HG02852 (cell line): ENCODE measurements around the gene C17orf113.
"Not testable (repeated sequence)": the region's sequence is repeated elsewhere in the genome, so short reads cannot be mapped to it uniquely, and the experiment has no call there.

ENCODE experiments used
- ATAC-seq: cut with Tn5 transposase; IDR thresholded peaks from one replicate; pipeline ENCODE4 v1.9.1; 2021; ENCODE audit warnings: mild to moderate bottlenecking, moderate library complexity; ENCODE audit not compliant: unreplicated experiment

C17orf113 gene

DNA sequence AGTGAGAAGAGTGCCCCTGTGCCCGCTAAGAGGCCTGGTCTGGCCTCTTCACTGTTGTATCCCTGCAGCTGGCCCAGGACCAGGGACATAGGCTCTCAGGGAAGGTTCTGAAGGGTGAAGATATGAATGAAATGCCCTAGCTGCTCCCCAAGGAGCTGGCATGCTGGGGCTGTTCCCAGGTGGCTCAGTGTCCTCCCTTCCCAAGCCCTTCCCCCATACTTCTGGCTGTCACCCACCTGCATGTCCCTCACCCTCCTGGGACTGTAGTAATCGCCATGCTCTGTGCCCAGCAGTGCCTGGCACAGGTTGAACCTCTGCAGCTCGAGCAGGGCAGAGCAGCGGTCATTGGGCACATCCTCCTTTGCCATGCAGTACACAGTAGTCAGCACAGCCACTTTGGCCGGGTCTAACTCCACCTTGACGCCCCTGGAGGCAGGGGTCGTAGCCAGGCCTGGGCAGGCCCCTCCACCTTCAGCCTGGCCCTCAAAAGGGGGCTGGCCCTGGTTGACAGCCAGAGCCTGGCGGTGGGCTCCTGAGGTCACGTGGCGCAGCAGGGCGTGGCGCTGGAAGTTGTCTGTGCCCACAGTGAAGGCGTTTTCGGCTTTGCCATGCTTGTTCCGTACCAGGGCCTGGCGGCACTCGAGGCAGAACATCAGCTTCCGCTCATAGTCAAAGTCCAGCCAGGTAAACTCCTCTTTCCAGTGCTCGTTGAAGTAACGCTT lies 7.6 kb downstream of the C17orf113 start:
- ATAC-seq, result no peak

DNA sequence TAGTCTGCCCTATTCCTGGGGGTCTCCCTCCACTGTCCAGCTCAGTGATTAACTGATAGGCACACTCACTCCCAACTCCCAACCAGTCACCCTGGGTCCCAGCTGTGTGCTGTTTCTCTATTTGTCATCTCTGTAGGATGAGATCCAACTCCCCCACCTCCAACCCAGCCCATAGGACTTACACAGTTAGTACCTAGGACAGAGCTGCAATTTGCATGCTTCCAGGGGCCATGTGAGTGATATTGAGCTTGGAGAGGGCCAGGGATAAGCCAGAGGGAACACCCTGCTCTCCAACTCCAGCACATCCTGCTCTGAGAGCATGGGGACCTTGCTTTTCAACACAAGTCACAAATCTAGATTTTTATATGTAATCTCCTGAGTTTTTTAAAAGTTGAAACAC lies 8.8 kb downstream of the C17orf113 start:
- ATAC-seq, result no peak

DNA sequence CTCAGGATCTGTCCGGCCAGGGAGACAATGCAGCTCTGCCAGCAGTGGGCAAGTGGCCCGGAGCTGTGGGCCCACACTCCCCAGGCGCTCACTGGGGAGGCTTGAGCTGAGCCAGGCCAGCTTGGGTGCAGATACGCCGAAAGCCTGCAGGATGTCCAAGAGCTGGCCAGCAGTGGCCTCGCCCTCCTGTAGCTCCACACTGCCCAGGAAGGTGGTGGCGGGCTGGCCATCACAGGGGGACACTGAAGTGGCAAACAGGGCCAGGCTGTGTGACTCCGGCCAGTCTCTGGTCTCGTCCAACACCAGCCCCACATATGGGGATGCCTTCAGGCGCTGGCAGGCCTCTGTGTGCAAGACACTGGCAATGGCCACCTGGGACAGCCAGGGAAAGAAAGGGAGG lies 9.6 kb downstream of the C17orf113 start:
- no peak for ATAC-seq

DNA sequence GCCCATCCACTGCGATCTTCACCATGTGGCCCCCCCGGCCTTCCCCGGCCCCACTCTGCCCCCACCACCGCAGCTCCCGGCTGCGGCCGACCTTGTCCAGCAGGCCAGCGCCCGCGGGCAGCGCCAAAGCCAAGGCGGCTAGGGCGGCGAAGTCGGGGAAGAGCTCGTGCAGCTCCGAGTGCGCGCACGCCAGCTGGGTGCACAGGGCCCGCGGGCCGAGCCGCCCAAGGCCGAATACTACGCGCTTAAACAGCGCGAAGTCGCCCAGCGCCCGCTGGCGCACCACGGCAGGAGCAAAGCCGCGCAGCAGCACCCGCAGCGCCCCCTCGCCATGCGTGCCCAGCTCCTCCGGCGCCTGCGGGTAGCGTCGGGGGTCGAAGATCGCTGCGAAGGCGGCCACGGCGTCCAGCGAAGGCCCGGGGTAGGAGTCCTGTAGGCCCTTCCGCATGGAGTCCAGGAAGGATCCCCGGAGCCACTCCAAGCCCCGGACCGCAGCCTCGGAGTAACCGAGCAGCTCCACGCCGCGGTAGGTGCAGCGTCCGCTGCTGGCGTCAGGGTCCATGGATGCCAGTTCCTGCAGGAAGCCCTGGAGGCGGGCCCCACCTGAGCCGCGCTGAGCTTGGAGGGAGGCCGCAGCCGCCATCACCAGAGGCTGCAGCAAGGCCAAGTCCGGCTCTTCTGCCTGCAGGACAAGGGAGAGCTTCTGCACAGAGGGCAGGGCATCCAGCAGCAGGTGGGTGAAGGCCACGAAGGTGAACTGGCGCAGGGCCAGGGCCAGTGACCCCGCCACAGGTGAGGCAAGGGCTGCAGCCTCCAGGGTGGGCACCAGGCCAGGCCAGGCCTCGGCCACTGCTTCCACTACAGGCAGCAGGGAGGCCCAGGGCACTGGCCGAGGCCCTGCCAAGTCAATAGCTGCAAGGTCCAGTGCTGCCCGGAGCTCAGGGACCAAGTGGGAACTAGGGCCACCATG lies 10.3 kb downstream of the C17orf113 start:
- no peak for ATAC-seq

DNA sequence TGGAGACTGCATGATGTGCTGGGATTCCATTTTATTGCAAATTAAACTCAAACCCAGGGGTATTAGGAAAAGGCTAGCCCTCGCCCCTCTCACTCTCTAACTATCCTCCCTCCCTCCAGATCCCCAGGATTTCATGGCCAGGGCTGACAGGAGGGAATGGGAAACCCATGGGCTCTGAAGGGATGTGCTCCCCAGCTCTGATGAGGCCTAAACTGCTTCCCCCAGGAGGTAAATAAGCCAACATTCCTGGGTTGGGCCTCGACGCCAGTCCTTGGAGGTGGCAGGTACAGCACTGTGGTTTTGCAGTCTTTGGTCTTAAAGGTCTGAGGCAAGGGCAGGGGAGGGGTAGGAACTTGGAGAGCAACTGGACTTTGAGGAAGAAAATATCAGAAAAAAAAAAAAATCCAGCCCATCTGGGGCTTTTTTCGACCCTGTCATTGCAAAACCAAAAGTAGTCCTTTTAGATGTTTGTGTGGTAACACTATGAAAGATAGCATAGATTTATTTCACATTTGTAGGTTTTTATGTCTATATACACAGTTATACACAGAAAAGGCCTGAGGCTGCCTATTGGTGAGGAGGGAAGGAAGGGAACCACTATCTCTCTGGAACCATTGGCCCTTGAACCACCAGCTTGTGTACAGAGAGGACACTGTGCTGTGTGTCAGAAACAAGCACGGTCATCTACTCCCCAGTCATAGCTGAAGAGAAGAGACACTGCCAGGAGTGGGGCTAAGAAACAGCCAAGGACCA lies 12.0 kb downstream of the C17orf113 start:
- ATAC-seq, result no peak

DNA sequence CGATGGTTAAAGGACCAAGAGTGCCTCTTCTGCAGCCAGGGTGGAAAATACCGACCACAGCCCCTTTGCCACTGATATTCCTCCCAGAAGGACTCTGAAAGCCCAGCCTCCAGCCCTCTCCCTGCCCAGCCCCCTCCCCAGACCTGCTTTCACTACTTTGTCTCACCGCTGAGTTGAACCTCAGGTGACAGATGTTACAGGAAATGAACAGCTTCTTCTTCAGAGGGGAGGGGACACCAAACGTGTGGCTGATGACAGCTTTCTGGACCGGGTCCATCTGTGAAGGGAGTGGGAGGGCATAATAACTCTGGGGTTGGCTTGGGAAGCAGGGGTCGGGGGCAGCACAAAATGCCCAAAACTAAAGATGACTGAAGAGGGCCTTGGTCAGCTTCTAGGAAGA lies 16.3 kb downstream of the C17orf113 start:
- no peak for ATAC-seq

DNA sequence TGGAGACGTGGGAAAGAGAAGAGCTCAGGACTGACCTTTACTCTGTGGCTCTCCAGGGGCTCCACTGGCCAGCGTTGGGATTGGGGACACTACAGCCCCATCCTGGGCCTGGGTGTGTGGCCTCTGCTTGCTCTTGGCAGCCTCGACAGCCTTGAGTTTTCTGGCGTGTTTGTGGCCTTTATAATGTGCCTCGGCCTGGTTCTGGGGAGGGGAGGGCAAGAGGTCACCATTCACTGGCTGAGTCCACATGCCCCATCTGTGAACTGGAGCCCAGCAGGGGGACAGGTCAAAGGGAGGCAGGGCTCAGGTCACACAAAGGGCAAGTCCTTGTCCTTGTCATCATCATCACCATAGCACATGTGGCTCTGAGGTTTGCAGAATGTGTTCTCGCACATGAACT lies 18.8 kb downstream of the C17orf113 start:
- ATAC-seq, result no peak

DNA sequence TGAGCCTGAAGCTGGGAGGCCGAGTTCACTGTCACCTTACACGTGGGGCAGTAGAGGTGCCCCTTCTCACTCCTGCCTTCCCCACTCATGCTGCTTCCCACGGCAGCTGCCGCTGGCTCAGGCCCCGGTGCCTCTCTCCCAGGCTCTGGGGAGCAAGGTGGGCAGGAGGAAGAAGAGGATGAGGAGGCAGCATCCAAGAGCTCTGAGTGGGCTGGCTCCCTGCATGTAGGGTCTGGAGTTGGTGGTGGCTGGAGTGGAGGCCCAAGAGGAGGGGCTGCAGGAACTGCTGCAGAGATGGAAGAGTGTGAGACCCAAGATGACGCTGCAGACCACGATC lies 21.6 kb downstream of the C17orf113 start:
- no peak for ATAC-seq

DNA sequence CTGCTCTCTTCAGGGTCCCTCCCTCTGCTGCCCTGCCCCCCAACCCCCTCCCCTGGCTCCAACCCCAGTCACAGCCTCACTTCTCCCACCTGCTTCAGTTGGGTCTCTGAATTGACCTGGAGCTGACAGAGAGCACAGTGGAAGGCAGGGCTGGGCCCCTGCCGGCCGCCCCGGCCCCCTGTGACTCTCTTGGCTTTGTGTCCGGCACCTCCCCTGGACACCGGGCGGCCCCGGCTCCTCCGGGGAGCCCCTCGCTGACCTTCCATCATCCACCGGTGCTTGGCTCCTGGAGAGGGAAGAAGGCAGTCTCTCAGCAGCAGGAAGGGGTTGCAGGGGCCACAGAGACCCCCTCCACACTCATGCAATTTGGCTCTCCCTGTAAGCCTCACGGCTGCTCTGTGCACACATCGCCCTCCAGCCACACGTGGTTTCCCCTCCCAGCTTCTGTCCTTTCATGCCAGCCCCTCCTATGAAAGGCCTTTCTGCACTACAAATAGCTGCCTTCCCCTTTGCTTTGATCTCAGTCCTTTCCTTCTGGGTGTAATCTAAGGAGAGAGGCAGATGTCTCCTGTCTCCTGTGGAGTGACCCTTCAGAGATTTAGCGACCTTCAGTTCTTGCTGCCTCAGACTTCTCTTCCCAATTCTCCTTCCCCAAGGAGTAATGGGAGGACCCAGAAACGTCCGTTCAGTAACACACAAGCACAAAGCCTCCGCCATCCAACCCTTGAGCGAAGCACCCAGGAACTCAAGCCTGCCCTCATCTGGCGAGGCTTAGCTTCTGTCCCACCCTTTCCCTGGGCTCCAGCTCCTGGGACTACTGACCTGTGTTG lies 22.2 kb downstream of the C17orf113 start:
- no peak for ATAC-seq

DNA sequence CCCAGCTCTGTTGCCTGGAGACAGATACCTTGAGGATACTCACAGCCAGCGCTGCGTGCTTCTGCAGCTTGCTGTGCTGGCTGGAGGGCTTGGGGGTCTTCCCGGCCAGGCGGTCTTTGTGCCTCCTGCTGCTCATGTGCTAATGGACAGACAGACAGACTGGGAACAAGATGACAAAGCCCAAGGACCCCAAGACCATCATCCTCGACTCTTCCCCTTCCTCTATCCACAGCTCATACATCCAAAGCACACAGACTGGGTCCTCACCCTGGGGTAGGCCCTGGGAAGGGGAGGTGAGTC lies 22.9 kb downstream of the C17orf113 start:
- no peak for ATAC-seq

DNA sequence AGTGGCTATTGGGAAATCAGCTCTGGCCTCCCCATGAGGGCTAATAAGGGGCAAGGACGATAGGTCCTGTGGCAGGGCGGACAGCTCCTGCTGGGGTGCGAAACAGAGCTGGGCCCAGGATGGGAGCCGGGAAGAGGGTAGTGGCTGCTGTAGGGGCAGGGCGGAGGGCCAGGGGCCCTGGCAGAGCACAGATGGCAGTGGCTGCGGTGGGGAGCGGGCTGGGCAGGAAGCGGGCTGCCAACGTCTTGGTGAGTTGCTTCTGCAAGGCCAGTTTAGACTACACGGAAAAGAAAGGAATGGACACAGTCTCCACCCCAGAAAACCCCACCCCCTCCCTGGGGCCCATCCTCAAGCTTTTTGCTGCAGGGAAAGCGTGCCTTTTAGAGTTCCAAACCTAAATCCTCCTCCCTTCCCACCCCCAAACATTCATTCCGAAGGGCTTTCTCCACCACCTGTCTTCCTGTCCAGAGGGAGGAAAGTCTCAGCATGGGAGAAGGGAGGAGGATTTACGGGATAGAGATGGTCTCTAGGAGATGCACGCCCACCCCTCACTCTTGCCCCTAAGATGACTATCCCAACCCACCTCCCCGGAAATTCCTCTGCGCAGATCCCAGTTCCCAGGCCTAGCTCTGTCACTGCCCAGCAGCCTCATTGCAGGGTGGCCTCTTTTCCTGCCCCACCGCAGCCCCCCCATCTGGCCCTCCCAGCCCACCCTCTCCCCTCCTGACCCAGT lies 23.4 kb downstream of the C17orf113 start:
- ATAC-seq, result no peak

DNA sequence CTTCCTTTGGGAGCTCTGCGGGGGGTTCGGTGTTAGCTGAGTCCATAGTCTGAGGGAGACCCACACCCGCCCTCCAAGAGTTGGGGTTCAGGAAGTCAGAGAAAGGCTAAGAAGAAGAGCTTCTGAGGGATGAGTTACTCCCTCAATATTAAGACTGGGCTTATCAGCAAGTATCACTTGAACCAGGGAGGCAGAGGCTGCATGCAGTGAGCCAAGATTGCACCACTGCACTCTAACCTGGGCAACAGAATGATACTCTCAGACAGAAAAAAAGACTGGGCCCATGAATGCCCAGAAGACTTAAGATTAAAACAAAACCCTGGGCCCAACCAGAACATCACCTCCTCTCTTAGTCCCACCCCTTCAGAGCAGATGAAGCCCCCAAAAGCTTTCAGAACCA lies 24.5 kb downstream of the C17orf113 start:
- no peak for ATAC-seq

DNA sequence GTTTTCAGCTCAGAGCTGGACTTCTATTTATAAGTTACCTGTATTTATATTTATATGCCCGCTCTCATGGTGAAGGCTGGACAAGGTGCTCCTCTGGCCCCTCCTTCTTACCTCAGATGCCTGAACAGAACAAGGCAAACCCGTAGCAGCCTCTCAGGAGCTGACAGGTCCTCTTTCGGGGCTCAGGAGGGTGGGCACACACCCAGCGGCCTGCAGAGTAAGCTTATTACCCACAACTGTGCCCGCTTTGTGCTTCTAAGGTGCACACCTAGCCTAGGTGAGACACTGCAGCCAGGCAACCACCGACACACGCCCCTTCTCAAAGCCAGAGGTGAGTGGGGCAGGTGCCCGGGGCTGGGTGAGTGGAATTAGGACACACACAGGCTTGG lies 25.2 kb downstream of the C17orf113 start:
- ATAC-seq, result no peak

DNA sequence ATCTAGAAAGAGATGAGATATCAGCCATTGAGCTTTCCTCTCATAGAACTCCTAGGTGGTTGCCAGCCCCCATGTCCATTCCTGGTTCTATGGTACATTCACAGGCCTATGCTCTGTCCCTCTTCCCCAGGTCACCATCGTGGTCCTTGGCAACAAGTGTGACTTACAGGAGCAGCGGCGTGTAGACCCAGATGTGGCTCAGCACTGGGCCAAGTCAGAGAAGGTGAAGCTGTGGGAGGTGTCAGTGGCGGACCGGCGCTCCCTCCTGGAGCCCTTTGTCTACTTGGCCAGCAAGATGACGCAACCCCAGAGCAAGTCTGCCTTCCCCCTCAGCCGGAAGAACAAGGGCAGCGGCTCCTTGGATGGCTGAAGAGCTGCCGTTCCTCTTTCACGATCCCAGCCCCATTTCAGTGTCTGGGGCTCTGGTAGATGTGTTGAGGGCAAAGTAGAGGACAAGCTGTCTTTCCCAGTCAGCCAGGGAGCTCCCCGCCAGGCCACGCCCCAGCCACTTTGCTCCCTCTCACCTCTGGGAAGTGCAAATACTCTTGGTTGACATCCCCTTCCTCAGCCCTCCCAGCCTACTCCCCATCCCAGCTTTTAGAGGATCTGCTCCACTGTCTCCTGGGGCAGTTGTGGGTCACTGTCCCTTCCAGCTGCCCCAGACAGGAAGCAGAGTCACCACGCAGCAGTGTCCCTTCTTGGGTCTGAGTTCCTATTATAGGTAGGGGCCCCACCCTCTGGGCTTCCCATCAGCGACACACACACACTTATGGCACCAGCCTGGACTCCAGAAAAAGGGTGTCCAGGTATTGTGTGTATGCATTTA lies 26.7 kb downstream of the C17orf113 start:
- ATAC-seq, result no peak

DNA sequence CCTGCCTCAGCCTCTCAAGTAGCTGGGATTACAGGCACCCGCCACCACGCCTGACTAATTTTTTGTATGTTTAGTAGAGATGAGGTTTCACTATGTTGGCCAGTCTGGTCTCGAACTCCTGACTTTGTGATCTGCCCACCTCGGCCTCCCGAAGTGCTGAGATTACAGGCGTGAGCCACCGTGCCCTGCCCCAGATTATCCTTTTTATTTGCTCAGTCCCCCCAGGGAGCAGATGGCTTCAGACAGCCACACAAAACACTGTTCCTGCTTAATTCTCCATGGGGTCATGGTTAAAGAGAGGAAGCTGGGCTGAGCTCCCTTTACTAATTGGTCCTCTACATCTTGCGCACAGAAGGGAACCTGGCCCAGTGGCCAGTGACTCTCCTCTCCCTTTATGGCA lies 29.6 kb downstream of the C17orf113 start:
- not testable (repeated sequence) for ATAC-seq

DNA sequence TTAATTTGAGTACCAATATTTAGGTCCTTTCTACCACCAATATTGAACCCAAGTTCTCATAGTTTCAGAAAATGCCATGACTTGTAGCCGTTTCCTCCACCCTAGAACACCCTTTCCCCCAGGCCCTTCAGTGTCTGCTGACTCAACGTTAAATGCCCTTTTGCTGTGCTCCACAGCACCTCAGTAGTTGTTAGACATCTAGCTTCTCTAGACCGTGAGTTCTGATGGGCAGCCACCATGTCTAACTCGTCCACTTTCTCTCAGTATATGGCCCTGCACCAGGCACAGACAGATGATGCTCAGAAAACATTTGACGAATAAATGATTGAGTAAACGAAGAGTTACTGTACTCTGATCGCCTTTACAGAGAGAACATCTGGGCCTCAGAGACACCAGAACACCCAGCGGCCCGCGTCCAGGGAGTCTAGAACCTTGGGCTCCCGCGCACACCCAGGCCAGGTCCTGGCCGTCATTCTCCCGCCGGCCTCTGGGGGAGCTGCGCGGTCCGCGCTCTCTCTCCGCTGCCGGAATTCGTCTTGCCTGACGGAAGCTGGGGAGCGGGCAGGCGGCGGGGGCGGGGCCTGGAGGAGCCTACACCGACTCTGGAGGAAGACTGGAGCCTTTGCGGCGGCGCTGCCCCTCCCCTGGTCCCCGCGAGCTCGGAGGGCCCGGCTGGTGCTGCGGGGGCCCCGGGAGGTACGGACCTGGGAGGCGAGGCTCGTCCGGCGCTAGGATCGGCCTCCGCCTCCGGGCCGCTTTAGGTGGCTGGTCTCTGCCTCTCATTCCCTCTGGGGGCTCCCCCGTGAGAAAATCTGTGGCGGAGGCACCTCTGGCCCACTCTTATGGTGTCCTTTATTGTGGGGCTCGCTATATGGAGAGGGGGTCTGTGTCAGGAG lies 30.6 kb downstream of the C17orf113 start, which contains the start of gene NKIRAS2:
Gene NKIRAS2, plus strand, starts transcription at position 582 of the 896 bp plus-strand sequence. CDS start 1,488 bp downstream, outside the sequence.
- ATAC-seq, result peak; percentile 48

DNA sequence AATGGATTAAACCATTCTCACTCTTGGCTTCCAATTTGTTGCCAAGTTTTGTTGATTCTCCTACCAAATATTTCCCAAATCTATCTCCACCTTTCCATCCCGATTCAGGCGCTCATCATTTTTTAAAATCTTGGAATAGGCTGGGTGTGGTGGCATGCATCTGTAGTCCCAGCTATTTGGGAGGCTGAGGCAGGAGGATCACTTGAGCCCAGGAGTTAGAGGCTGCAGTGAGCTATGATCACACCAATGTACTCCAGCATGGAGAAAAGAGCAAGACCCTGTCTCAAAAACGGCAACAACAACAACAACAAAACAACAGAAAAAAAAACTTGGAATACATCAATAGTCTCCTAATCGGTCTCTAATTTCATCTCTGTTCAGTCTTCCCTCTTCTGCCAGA lies 31.4 kb downstream of the C17orf113 start:
- ATAC-seq, result no peak

DNA sequence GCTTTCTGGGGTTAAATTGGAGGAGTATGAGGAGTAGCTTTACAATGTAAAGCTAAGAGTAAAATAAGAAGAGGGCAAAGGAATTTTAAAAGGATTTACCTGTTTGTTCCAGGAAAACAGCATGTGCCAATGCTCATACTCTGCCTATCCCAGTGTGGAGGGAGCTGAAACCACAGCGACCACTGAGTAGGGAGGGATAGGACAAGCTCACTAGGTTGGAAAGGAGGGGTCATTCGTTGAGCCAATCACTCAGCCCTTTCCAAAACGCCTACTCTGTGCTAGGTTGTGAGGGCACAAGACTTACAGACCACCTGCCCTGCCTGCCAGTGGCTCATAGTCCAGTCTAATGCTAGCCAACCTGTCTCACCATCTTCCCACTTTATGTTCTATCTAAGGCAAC lies 32.1 kb downstream of the C17orf113 start:
- ATAC-seq, result no peak
